Keratinocyte (primary cell): ENCODE data around the gene TVP23A. TPM values are rescaled to one million over a fixed set of nuclear protein-coding genes. Genes with fewer than 3 reads are reported as not detected.

Experiments
- DNase-seq: peaks from one replicate; pipeline ENCODE4 v3.0.0-alpha.2; 2011; ENCODE audit warnings: low read depth, missing footprints, low spot score
- FAIRE-seq: peaks from 2 replicates; lab custom pipeline; 2011; peaks lifted over from hg19 to GRCh38; lab: Jason Lieb, UNC
- H2AFZ ChIP-seq: 2 replicates; pipeline ENCODE4 v1.6.0; 2012; ENCODE audit warnings: low read length, control low read depth, inconsistent platforms; ENCODE audit not compliant: control insufficient read depth
- H3K27ac ChIP-seq: 2 replicates; pipeline ENCODE4 v1.5.1; 2011; ENCODE audit warnings: low read length; ENCODE audit not compliant: control insufficient read depth, insufficient read depth
- H3K27me3 ChIP-seq: 3 replicates; pipeline ENCODE4 v1.6.0; 2011; ENCODE audit warnings: low read length; ENCODE audit not compliant: control insufficient read depth, insufficient read depth; ENCODE audit errors: extremely low read depth
- H3K36me3 ChIP-seq, 2 experiments: 2 replicates in 1 of 2; 3 replicates in 1 of 2; pipeline ENCODE4 v1.5.1; 2011; ENCODE audit warnings: low read length in 2 of 2, mild to moderate bottlenecking in 1 of 2; ENCODE audit not compliant: control insufficient read depth in 2 of 2, insufficient read depth in 2 of 2; ENCODE audit errors: extremely low read depth in 1 of 2
- H3K4me1 ChIP-seq: 3 replicates; pipeline ENCODE4 v1.5.1; 2011; ENCODE audit warnings: low read length; ENCODE audit not compliant: control insufficient read depth, insufficient read depth; ENCODE audit errors: extremely low read depth
- H3K4me2 ChIP-seq: 3 replicates; pipeline ENCODE4 v1.6.0; 2011; ENCODE audit warnings: low read depth, low read length; ENCODE audit not compliant: control insufficient read depth, insufficient read depth; ENCODE audit errors: extremely low read depth
- H3K4me3 ChIP-seq, 3 experiments: fragments of 200-600 bp in 1 of 3; sonication (generic) in 1 of 3; 2 replicates in 2 of 3; 3 replicates in 1 of 3; pipeline ENCODE4 v1.5.1; 2011 to 2016; ENCODE audit warnings: low read length in 3 of 3, mild to moderate bottlenecking in 3 of 3, control low read depth in 2 of 3, inconsistent platforms in 1 of 3, low read depth in 1 of 3, mixed read lengths in 1 of 3, mixed run types in 1 of 3, moderate library complexity in 1 of 3; ENCODE audit not compliant: control insufficient read depth in 2 of 3, insufficient read depth in 2 of 3; ENCODE audit errors: extremely low read depth in 1 of 3
- H3K79me2 ChIP-seq: 2 replicates; pipeline ENCODE4 v1.6.0; 2012; ENCODE audit warnings: low read length; ENCODE audit not compliant: control insufficient read depth, insufficient read depth
- H3K9ac ChIP-seq: 3 replicates; pipeline ENCODE4 v1.6.0; 2011; ENCODE audit warnings: low read length; ENCODE audit not compliant: control insufficient read depth, insufficient read depth; ENCODE audit errors: extremely low read depth
- H3K9me1 ChIP-seq: 3 replicates; pipeline ENCODE4 v1.6.0; 2011; ENCODE audit warnings: low read length; ENCODE audit not compliant: control insufficient read depth, insufficient read depth; ENCODE audit errors: extremely low read depth
- H3K9me3 ChIP-seq: 2 replicates; pipeline ENCODE4 v1.5.1; 2012; ENCODE audit warnings: low read depth, low read length; ENCODE audit not compliant: control insufficient read depth
- H4K20me1 ChIP-seq: 3 replicates; pipeline ENCODE4 v1.6.0; 2011; ENCODE audit warnings: low read length; ENCODE audit not compliant: control insufficient read depth, insufficient read depth; ENCODE audit errors: extremely low read depth
- EZH2 ChIP-seq: IDR thresholded peaks from one replicate; pipeline ENCODE4 v1.6.1; 2012; ENCODE audit warnings: inconsistent platforms, mild to moderate bottlenecking, low read length, moderate library complexity
- dilution Hi-C: fragments of 300-500 bp; cut with MboI; formaldehyde crosslinking; loops from one replicate; pipeline ENCODE4 v1.7.0; 2020; ENCODE audit warnings: low sequenced_read_pairs; ENCODE audit not compliant: extremely low pct_ligation_motif_present
- polyA plus RNA-seq, 5 experiments: library from polyadenylated mRNA; depleted of rRNA in 3 of 5; stranded (reverse) in 3 of 5; stranded (forward) in 1 of 5; unstranded in 1 of 5; fragments of >200 nt; gene quantifications; 1 replicate in 1 of 5; 2 replicates in 3 of 5; 3 replicates in 1 of 5; pipeline versions ENCODE4 v1.2.1 to v1.2.3, GENCODE V29; 2011 to 2012; ENCODE audit warnings: missing spikeins in 2 of 5, low read depth in 1 of 5, low replicate concordance in 1 of 5
- TF ChIP-seq, protein P1 (sequence below), 3 experiments: IDR thresholded peaks in 1 of 3; conservative IDR thresholded peaks in 1 of 3; optimal IDR thresholded peaks in 1 of 3; 2 replicates in 2 of 3; 3 replicates in 1 of 3; pipeline versions ENCODE3 to v1.5.1; 2011; ENCODE audit warnings: low read length in 3 of 3, mild to moderate bottlenecking in 3 of 3, moderate library complexity in 2 of 3, control low read depth in 1 of 3, inconsistent platforms in 1 of 3; ENCODE audit not compliant: insufficient read depth in 2 of 3; ENCODE audit errors: extremely low read depth in 1 of 3

TVP23A gene
- polyA plus RNA-seq, 1 donor (not counting 4 experiments of a cell fraction or from before 2014, with no cell fraction given): not detected

DNA sequence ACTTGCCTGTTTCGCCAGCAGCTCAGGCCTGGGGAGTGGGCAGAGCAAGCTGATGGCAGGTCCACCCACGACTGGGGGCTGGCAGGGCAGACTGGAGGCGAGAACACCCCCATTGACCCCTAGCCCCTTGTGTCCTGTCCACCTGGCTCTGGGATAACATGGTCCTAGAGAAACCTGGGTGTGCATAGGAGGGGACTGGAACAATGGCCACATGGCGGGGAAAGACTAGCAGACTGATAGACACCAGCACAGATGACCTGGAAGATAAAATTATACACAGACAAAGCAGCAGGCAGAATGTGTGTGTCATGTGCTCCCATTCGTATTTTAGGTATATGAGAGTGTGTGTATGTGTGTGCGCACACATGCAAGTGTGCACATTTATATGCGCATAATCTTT lies 51.5 kb downstream of the TVP23A start:
- Histone ChIP-seq H2AFZ (no peak overlapping the region), H4K20me1 (no peaks in the 10 kb centered on the region), H3K4me1 (no peaks in the 10 kb centered on the region), H3K36me3 (peaks cover 0 to 3% of the 10 kb centered on the region in 2 experiments), H3K27me3 (no peaks in the 10 kb centered on the region), H3K4me2 (no peak overlapping the region), H3K79me2 (no peaks in the 10 kb centered on the region), H3K9ac (no peak overlapping the region), H3K9me3 (no peaks in the 10 kb centered on the region), H3K4me3 (no peak overlapping the region), H3K27ac (no peak overlapping the region), H3K9me1 (no peaks in the 10 kb centered on the region)
- TF ChIP-seq, protein P1, sequence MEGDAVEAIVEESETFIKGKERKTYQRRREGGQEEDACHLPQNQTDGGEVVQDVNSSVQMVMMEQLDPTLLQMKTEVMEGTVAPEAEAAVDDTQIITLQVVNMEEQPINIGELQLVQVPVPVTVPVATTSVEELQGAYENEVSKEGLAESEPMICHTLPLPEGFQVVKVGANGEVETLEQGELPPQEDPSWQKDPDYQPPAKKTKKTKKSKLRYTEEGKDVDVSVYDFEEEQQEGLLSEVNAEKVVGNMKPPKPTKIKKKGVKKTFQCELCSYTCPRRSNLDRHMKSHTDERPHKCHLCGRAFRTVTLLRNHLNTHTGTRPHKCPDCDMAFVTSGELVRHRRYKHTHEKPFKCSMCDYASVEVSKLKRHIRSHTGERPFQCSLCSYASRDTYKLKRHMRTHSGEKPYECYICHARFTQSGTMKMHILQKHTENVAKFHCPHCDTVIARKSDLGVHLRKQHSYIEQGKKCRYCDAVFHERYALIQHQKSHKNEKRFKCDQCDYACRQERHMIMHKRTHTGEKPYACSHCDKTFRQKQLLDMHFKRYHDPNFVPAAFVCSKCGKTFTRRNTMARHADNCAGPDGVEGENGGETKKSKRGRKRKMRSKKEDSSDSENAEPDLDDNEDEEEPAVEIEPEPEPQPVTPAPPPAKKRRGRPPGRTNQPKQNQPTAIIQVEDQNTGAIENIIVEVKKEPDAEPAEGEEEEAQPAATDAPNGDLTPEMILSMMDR (optimal IDR thresholded peaks at IDR 0.05 in 1 of 3, IDR thresholded peaks at IDR 0.05 in 1 of 3, conservative IDR thresholded peaks at IDR 0.05 in 1 of 3; ENCODE audit: extremely low read depth in 1 of 3, insufficient read depth in 2 of 3, low read length in 3 of 3): no peak
- no peak for TF ChIP-seq EZH2
- dilution Hi-C loops: no loop called here
- DNase-seq (no peak), FAIRE-seq (no peak)

DNA sequence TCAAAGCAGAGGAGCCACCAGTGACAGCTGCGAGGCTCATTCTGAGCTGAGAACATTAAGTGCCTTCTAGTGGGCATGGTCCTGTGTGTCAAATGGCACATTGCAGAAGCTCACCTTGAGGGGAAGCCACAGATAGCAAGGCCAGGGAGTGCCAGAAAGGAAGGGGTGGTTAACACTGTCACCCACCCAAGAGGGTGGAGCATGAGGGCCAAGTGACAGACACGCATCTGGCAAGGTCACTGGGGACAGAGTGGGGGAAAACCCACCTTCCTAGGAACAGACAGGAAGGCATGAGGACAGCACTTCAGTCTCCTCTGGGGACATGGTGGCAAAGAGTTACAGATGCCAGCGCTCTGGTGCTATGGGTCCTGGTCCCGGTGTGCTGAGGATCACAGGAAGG lies 52.8 kb downstream of the TVP23A start:
- TF ChIP-seq, protein P1 (optimal IDR thresholded peaks at IDR 0.05 in 1 of 3, IDR thresholded peaks at IDR 0.05 in 1 of 3, conservative IDR thresholded peaks at IDR 0.05 in 1 of 3; ENCODE audit: extremely low read depth in 1 of 3, insufficient read depth in 2 of 3, low read length in 3 of 3): no peak
- TF ChIP-seq EZH2: no peak
- H4K20me1 ChIP-seq: no peaks in the 10 kb centered on the region
- no peak overlapping the region for H2AFZ ChIP-seq
- dilution Hi-C loops: no loop called here
- DNase-seq (no peak), FAIRE-seq (no peak)
- no peak overlapping the region for H3K9ac ChIP-seq
- H3K79me2 ChIP-seq: no peaks in the 10 kb centered on the region
- no peaks in the 10 kb centered on the region for H3K4me1 ChIP-seq
- H3K9me3 ChIP-seq: no peaks in the 10 kb centered on the region
- H3K27ac ChIP-seq: no peak overlapping the region
- H3K4me3 ChIP-seq: no peak overlapping the region
- no peaks in the 10 kb centered on the region for H3K9me1 ChIP-seq
- peaks cover 4 to 7% of the 10 kb centered on the region in 2 experiments for H3K36me3 ChIP-seq
- H3K4me2 ChIP-seq: no peak overlapping the region
- H3K27me3 ChIP-seq: no peaks in the 10 kb centered on the region
